DND-41 (cell line): ENCODE results near the gene TMEM26.
A peak's percentile ranks its signal among the peaks of the same experiment; 100 is the strongest.

Experiments used
- ATAC-seq: fragments of 200-7000 bp; cut with Tn5 transposase; 3 replicates; pipeline ENCODE4 v1.9.1; 2021; ENCODE audit warnings: low read depth; ENCODE audit not compliant: insufficient read depth
- DNase-seq: peaks from one replicate; pipeline ENCODE4 v3.0.0-alpha.2; 2020
- H2AFZ ChIP-seq: 2 replicates; pipeline ENCODE4 v1.6.0; 2012; ENCODE audit warnings: low read depth, low read length
- H3K27ac ChIP-seq: 2 replicates; pipeline ENCODE4 v1.5.1; 2012; ENCODE audit warnings: low read length, inconsistent platforms
- H3K27me3 ChIP-seq: fragments of 200-600 bp; sonication (generic); 2 replicates; pipeline ENCODE4 v1.6.0; 2012; ENCODE audit warnings: low read length, mild to moderate bottlenecking, inconsistent platforms; ENCODE audit not compliant: insufficient read depth, poor library complexity
- H3K36me3 ChIP-seq: 2 replicates; pipeline ENCODE4 v1.5.1; 2012; ENCODE audit warnings: low read length, inconsistent platforms; ENCODE audit not compliant: insufficient read depth
- H3K4me1 ChIP-seq: 2 replicates; pipeline ENCODE4 v1.5.1; 2012; ENCODE audit warnings: mild to moderate bottlenecking, low read length; ENCODE audit not compliant: insufficient read depth
- H3K4me2 ChIP-seq: 2 replicates; pipeline ENCODE4 v1.6.0; 2012; ENCODE audit warnings: mild to moderate bottlenecking, moderate library complexity, low read length, inconsistent platforms; ENCODE audit not compliant: insufficient read depth
- H3K4me3 ChIP-seq, 2 experiments: fragments of 200-600 bp in 1 of 2; shearing (Covaris generic) in 1 of 2; 2 replicates each; pipeline ENCODE4 v1.5.1; 2012 to 2016; ENCODE audit warnings: inconsistent platforms in 2 of 2, low read length in 2 of 2, mild to moderate bottlenecking in 2 of 2, low read depth in 1 of 2, moderate library complexity in 1 of 2
- H3K79me2 ChIP-seq: 2 replicates; pipeline ENCODE4 v1.6.0; 2012; ENCODE audit warnings: low read length, inconsistent platforms; ENCODE audit not compliant: insufficient read depth
- H3K9ac ChIP-seq: 2 replicates; pipeline ENCODE4 v1.6.0; 2012; ENCODE audit warnings: low read depth, mild to moderate bottlenecking, inconsistent platforms, low read length, moderate library complexity
- H3K9me3 ChIP-seq: 2 replicates; pipeline ENCODE4 v1.5.1; 2012; ENCODE audit warnings: low read length, moderate library complexity, mild to moderate bottlenecking, inconsistent platforms; ENCODE audit not compliant: insufficient read depth, severe bottlenecking
- H4K20me1 ChIP-seq: 2 replicates; pipeline ENCODE4 v1.6.0; 2012; ENCODE audit warnings: low read length; ENCODE audit not compliant: insufficient read depth
- EZH2 ChIP-seq: IDR thresholded peaks from 3 replicates; pipeline ENCODE4 v1.6.1; 2012; ENCODE audit warnings: borderline replicate concordance, low read depth, mild to moderate bottlenecking, moderate library complexity, low read length, inconsistent platforms; ENCODE audit not compliant: severe bottlenecking
- TF ChIP-seq, protein P1 (sequence below): IDR thresholded peaks from 2 replicates; pipeline ENCODE4 v1.5.1; 2012; ENCODE audit warnings: borderline replicate concordance, low read length, moderate library complexity, mild to moderate bottlenecking; ENCODE audit not compliant: poor library complexity, severe bottlenecking; ENCODE audit errors: extremely low read depth

TMEM26 gene

DNA sequence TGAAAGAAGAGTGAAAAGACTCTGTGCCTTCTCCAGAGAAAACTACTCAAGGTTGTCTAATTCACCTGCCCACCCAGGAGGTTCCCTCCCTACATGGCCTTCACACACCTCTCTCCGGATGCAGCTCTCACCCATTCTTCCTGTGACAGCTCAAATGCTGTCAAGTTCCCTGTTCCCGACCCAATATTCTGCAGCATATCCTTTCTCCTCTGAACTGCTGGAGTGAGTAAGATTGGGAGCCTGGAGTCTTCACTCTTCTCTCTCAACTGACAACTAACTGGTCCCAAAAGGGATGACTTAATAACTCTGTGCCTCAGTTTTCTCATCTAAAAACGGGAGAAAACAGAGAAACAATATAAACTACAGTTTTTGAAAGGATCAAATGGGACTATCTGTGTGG is 5.1 kb downstream of the TMEM26 start:
- H3K9me3 ChIP-seq, result no peaks in the 10 kb centered on the region
- TF ChIP-seq, protein P1, sequence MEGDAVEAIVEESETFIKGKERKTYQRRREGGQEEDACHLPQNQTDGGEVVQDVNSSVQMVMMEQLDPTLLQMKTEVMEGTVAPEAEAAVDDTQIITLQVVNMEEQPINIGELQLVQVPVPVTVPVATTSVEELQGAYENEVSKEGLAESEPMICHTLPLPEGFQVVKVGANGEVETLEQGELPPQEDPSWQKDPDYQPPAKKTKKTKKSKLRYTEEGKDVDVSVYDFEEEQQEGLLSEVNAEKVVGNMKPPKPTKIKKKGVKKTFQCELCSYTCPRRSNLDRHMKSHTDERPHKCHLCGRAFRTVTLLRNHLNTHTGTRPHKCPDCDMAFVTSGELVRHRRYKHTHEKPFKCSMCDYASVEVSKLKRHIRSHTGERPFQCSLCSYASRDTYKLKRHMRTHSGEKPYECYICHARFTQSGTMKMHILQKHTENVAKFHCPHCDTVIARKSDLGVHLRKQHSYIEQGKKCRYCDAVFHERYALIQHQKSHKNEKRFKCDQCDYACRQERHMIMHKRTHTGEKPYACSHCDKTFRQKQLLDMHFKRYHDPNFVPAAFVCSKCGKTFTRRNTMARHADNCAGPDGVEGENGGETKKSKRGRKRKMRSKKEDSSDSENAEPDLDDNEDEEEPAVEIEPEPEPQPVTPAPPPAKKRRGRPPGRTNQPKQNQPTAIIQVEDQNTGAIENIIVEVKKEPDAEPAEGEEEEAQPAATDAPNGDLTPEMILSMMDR, result no peak
- no peak for TF ChIP-seq EZH2
- H3K27me3 ChIP-seq, result no peaks in the 10 kb centered on the region
- H3K36me3 ChIP-seq, result no peaks in the 10 kb centered on the region
- H3K27ac ChIP-seq, result no peak overlapping the region
- ATAC-seq (no peak), DNase-seq (no peak)
- H3K4me3 ChIP-seq, result no peak overlapping the region
- no peak overlapping the region for H2AFZ ChIP-seq
- H3K79me2 ChIP-seq, result no peaks in the 10 kb centered on the region
- no peaks in the 10 kb centered on the region for H4K20me1 ChIP-seq
- no peak overlapping the region for H3K9ac ChIP-seq
- H3K4me2 ChIP-seq, result no peak overlapping the region
- peaks cover 11% of the 10 kb centered on the region for H3K4me1 ChIP-seq

DNA sequence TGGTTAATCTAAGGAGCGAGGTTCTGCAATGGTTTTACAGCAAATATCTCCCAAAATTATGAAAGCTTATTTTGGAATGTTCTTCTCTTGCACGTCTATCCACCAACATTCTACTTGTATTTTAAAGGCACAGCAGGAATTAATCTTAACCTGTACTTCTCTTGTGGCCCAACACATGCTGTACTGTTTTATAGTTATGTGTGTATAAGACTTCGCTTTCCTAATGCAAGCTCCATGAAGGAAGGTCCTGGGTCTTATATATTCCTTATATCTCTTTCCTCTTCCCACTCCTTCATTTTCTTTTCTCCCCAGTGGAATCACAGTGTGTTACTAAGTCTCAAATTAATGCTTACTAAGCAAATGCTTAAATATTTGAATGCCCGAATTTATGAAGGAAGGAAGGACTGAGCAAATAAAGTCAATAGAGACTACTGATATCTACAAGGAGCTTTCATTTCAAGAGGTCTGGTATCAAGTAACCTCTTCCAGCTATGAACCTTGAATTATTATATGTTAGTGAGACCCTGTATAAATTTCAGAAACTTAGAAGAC is 14.0 kb downstream of the TMEM26 start:
- Histone ChIP-seq H4K20me1 (no peaks in the 10 kb centered on the region), H3K4me3 (no peak overlapping the region), H3K4me2 (peak overlapping the region; percentile 25), H2AFZ (no peak overlapping the region), H3K4me1 (peaks cover 32% of the 10 kb centered on the region), H3K27ac (peak overlapping the region; percentile 67), H3K36me3 (no peaks in the 10 kb centered on the region), H3K27me3 (no peaks in the 10 kb centered on the region), H3K79me2 (no peaks in the 10 kb centered on the region), H3K9me3 (no peaks in the 10 kb centered on the region), H3K9ac (peak overlapping the region; percentile 16; the same call in 1 of the 2 replicates)
- TF ChIP-seq, protein P1, result no peak
- TF ChIP-seq EZH2, result no peak
- DNase-seq, result no peak
- ATAC-seq, result peak; percentile 68

DNA sequence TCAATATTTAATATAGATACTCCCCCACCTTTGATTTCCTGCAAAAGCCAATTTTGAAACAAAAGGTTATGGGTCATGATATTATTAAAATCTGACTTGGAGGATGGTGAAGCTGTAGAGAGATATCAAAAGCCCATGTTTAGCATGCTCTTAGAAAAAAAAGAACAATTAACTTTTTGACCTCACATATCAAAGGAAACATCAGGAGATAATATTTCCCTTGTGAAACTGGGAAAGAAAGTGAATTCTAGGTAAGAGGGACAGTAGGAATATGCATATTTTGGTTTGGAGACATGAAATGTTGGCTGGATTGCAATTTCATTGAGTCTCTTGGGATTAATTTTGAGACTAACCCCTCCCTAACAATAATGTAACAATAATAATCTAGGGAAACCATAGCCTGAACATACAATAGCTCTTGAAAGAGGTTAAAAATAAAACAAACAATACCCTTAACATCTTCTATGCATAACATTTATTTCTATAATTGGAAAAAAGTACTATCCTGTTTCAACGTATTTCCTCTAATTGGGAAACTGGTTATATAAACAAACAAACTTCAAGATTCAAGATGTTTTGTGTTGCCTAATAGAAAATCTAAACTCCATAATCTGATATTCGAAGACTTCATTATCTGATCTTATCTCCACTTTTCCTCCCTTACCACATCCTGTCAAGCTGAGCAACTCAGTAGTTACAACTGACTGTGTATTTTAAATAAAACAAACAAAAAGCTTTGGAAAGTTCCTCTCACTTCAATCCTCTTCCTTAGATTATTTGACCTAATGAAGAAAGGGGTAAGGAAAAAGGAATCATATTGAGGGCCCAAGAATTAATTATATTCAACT is 14.8 kb downstream of the TMEM26 start:
- no peak overlapping the region; the same call in 1 of the 2 replicates for H2AFZ ChIP-seq
- H3K4me2 ChIP-seq, result peak overlapping the region; percentile 25
- H4K20me1 ChIP-seq, result no peaks in the 10 kb centered on the region
- ATAC-seq, result peak; percentile 86
- TF ChIP-seq, protein P1, result no peak
- no peak for TF ChIP-seq EZH2
- no peaks in the 10 kb centered on the region for H3K27me3 ChIP-seq
- peaks cover 32% of the 10 kb centered on the region for H3K4me1 ChIP-seq
- peak overlapping the region; percentile 27; the same call in 1 of the 2 replicates for H3K9ac ChIP-seq
- H3K36me3 ChIP-seq, result no peaks in the 10 kb centered on the region
- no peaks in the 10 kb centered on the region for H3K79me2 ChIP-seq
- 0 out of 4 replicates have a peak overlapping the region, but pooled peaks of 1 of the 2 experiments have one; percentile 22 for H3K4me3 ChIP-seq
- H3K9me3 ChIP-seq, result no peaks in the 10 kb centered on the region
- no peak for DNase-seq
- peak overlapping the region; percentile 67 for H3K27ac ChIP-seq
